Left kidney (tissue), 8 donors: ENCODE measurements around the gene PRR20D. TPM values are rescaled to one million over a fixed set of nuclear protein-coding genes. Genes with fewer than 3 reads are reported as not detected.
"Not testable (repeated sequence)": the region's sequence is repeated elsewhere in the genome, so short reads cannot be mapped to it uniquely, and the experiment has no call there.

Experiments used
- DNase-seq: peaks from one replicate; pipeline ENCODE4 v3.0.0-alpha.2; 2013
- long read RNA-seq, 8 donors: transcript quantifications; one replicate each; lab custom pipeline, GENCODE V29; 2026
- polyA plus RNA-seq: library from polyadenylated mRNA; unstranded; fragments of 120-200 nt; gene quantifications from one replicate; pipeline ENCODE4 v1.2.1, GENCODE V29; 2013; ENCODE audit not compliant: insufficient read length

The PRR20D gene
- not detected for polyA plus RNA-seq
- long read RNA-seq, donor 1: 0 reads
- long read RNA-seq, donor 2: 0 reads
- long read RNA-seq, donor 3: 0 reads
- long read RNA-seq, donor 4: 0 reads
- long read RNA-seq, donor 5: 0 reads
- long read RNA-seq, donor 6: 0 reads
- long read RNA-seq, donor 7: 0 reads
- long read RNA-seq, donor 8: 0 reads

GRCh38 chr13:57160332-57160731 is at the start of gene PRR20D:
Gene PRR20D (plus strand): TSS chr13:57160632. CDS start chr13:57161019, 387 bp downstream.
- DNase-seq: not testable (repeated sequence)

- no peak for DNase-seq
Observed at GRCh38 chr13:57114945-57115344, 45.5 kb upstream of the PRR20D start.

GRCh38 chr13:57123681-57124080 is 36.8 kb upstream of the PRR20D start:
- DNase-seq: no peak

GRCh38 chr13:57128909-57129308 is 31.5 kb upstream of the PRR20D start:
- no peak for DNase-seq

GRCh38 chr13:57136093-57136492 is 24.3 kb upstream of the PRR20D start:
- no peak for DNase-seq

GRCh38 chr13:57137585-57137984 is 22.8 kb upstream of the PRR20D start:
- DNase-seq: no peak

- no peak for DNase-seq
Observed at GRCh38 chr13:57138988-57139387, 21.4 kb upstream of the PRR20D start.

GRCh38 chr13:57139781-57140180 is 20.7 kb upstream of the PRR20D start:
- DNase-seq: not testable (repeated sequence)

- not testable (repeated sequence) for DNase-seq
Observed at GRCh38 chr13:57140235-57140968, 20.0 kb upstream of the PRR20D start, which contains the start of gene PRR20A. Gene PRR20A (plus strand): TSS chr13:57140918. CDS start chr13:57141305, 387 bp downstream.

- not testable (repeated sequence) for DNase-seq
Observed at GRCh38 chr13:57147188-57147587, 13.2 kb upstream of the PRR20D start, which contains the start of gene PRR20B. Gene PRR20B (plus strand): TSS chr13:57147488. CDS start chr13:57147875, 387 bp downstream.

- not testable (repeated sequence) for DNase-seq
Observed at GRCh38 chr13:57148106-57148505, 12.3 kb upstream of the PRR20D start.

- not testable (repeated sequence) for DNase-seq
Observed at GRCh38 chr13:57153761-57154160, 6.7 kb upstream of the PRR20D start, which contains the start of gene PRR20C. Gene PRR20C (plus strand): TSS chr13:57154061. CDS start chr13:57154448, 387 bp downstream.

- not testable (repeated sequence) for DNase-seq
Observed at GRCh38 chr13:57166897-57167296, 6.5 kb downstream of the PRR20D start, which contains the start of gene PRR20E. Gene PRR20E (plus strand): TSS chr13:57167197. CDS start chr13:57167584, 387 bp downstream.

GRCh38 chr13:57191667-57192066 is 31.2 kb downstream of the PRR20D start:
- DNase-seq: no peak

- DNase-seq: no peak
Observed at GRCh38 chr13:57212989-57213388, 52.6 kb downstream of the PRR20D start.

Other genes with a start within 250 kb of the PRR20D start
- gene PRR20A, start 19.7 kb upstream of the PRR20D start, polyA plus RNA-seq: not detected
- gene PRR20B, start 13.1 kb upstream of the PRR20D start, polyA plus RNA-seq: not detected
- gene PRR20C, start 6.6 kb upstream of the PRR20D start, polyA plus RNA-seq: not detected
- gene PRR20E, start 6.6 kb downstream of the PRR20D start, polyA plus RNA-seq: not detected